Activated CD4-positive, alpha-beta memory T cell treated with anti-CD3 and anti-CD28 coated beads, Interleukin-2, amount 10 ng/mL, durations not matched to agents 7 days and 5 days (primary cell): ENCODE measurements around the gene DCHS1. TPM values are rescaled to one million over a fixed set of nuclear protein-coding genes. Genes with fewer than 3 reads are reported as not detected.
A peak's percentile ranks its signal among the peaks of the same experiment; 100 is the strongest.

Experiments used
- CTCF ChIA-PET: fragments of 350-600 bp; sonication (Branson Sonifier 250); formaldehyde crosslinking; loops from one replicate; lab custom pipeline; 2021; ENCODE audit warnings: antibody characterized with exemption, inconsistent platforms; lab: Charles Lee
- POLR2A ChIA-PET: fragments of 350-600 bp; sonication (Branson Sonifier 250); formaldehyde crosslinking; loops from one replicate; lab custom pipeline; 2021; ENCODE audit warnings: antibody characterized with exemption; lab: Charles Lee
- DNase-seq: peaks from one replicate; pipeline ENCODE4 v3.0.0-alpha.2; 2020
- H3K27ac Mint-ChIP-seq: one replicate; pipeline ENCODE4 v1.8.0; 2021; ENCODE audit warnings: mild to moderate bottlenecking, mixed read lengths
- H3K27me3 Mint-ChIP-seq: one replicate; pipeline ENCODE4 v1.8.0; 2021; ENCODE audit warnings: mixed read lengths
- H3K36me3 Mint-ChIP-seq: one replicate; pipeline ENCODE4 v1.8.0; 2021; ENCODE audit warnings: low read depth, mixed read lengths
- H3K4me1 Mint-ChIP-seq: one replicate; pipeline ENCODE4 v1.8.0; 2021; ENCODE audit warnings: mixed read lengths
- H3K4me3 Mint-ChIP-seq: one replicate; pipeline ENCODE4 v1.8.0; 2021; ENCODE audit warnings: mild to moderate bottlenecking, mixed read lengths
- H3K9me3 Mint-ChIP-seq: one replicate; pipeline ENCODE4 v1.8.0; 2021; ENCODE audit warnings: mixed read lengths
- total RNA-seq, 2 experiments: library from RNA; stranded (reverse); gene quantifications; one replicate each; pipeline ENCODE4 v1.2.3, GENCODE V29; 2021

DCHS1 gene
- total RNA-seq, 2 experiments from 2014 or later = 0.23 to 0.25 TPM

GRCh38 chr11:6603287-6604080 is 52.1 kb downstream of the DCHS1 start, which contains the start of the genes ILK and RRP8:
Gene ILK, plus strand, starts transcription at chr11:6603774. Its CDS starts 498 bp downstream, at chr11:6604272.
Gene RRP8, minus strand, starts transcription at chr11:6603616. Its CDS starts 114 bp downstream, at chr11:6603502.
- no peak within 1 kb of the TSS for H3K4me3 Mint-ChIP-seq

DNA sequence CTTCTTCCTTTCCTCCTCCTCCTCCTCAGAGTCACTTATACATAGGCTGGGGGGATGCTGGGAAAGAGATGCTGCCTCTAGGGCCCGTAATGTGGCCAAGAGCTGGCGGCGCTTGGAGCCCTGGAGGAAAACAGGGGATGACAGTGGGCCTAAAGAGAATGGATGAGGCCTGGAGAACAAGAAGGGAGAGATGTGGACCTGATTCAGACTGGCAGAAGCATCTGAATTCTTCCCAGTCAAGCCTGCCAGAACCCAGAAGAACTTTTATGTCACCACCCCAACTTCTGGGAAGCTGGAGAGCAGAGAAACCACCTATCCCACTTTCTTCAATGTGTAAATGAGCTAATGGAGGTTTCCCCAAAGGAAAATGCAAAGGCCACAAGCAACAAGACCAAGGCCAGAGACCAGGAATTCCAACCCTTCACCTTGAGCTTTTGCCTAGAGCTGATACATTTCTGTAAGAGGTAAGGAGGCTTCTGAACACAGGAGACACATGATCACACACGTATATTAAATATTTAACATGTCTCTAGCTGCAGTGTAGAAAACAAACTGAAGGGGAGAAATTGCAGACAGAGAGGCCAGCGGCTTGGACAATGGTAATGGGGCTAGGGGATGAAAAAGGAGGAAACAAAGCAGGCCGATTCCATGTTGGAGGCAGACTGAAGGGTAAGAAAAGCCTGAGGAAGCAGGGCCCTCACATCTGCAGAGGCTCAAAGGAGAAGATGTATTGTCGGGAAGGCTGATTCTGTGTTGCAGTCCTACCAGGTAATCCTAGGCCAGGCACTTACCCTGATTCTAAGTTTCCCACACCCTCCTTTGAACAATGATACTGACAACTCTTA is 53.3 kb downstream of the DCHS1 start:
- H3K27ac Mint-ChIP-seq = no peak overlapping the region
- H3K4me1 Mint-ChIP-seq = peaks cover 7% of the 10 kb centered on the region
- H3K4me3 Mint-ChIP-seq = no peak overlapping the region
- peaks cover 38% of the 10 kb centered on the region for H3K36me3 Mint-ChIP-seq
- ChIA-PET POLR2A (interaction anchor here (0.8 to 8.4 kb wide), 10 partner anchors 9 to 143 kb away, joined by 3 to 108 read pairs (median 4); partner anchors contain the start of genes ARFIP2, MRPL17, TAF10 and TIMM10B), CTCF (interaction anchor here (0.7 to 4.0 kb wide), 9 partner anchors 10 to 223 kb away, joined by 3 to 64 read pairs (median 5); partner anchors contain the start of genes ARFIP2, MRPL17, TAF10 and TIMM10B)
- H3K27me3 Mint-ChIP-seq = no peaks in the 10 kb centered on the region
- no peaks in the 10 kb centered on the region for H3K9me3 Mint-ChIP-seq
- DNase-seq = no peak

More at GRCh38 chr11:6603287-6604080, 52.1 kb downstream of the DCHS1 start, which contains the start of the genes ILK and RRP8:
- DNase-seq = peak; percentile 91
- Mint-ChIP-seq H3K27me3 (no peaks in the 10 kb centered on the region), H3K36me3 (peaks cover 41% of the 10 kb centered on the region), H3K9me3 (no peaks in the 10 kb centered on the region), H3K4me1 (peaks cover 13% of the 10 kb centered on the region), H3K27ac (no peak within 1 kb of the TSS)
- ChIA-PET CTCF (interaction anchor here (0.7 to 4.0 kb wide), 13 partner anchors 9 to 224 kb away, joined by 3 to 64 read pairs (median 6); partner anchors contain the start of genes ARFIP2, MRPL17, TAF10 and TIMM10B), POLR2A (interaction anchor here (0.5 to 8.4 kb wide), 17 partner anchors 9 to 213 kb away, joined by 3 to 108 read pairs (median 4); partner anchors contain the start of genes ARFIP2, MRPL17, SMPD1 and TAF10)

GRCh38 chr11:6601041-6601461 is 54.6 kb downstream of the DCHS1 start:
- ChIA-PET POLR2A (interaction anchor here (8.4 kb wide), 1 partner anchor 19 kb away, joined by 108 read pairs; the partner anchor contains the start of gene TPP1), CTCF (no interaction called here)
- peaks cover 41% of the 10 kb centered on the region for H3K36me3 Mint-ChIP-seq
- peaks cover 5% of the 10 kb centered on the region for H3K4me1 Mint-ChIP-seq
- no peak overlapping the region for H3K27ac Mint-ChIP-seq
- no peaks in the 10 kb centered on the region for H3K27me3 Mint-ChIP-seq
- DNase-seq = no peak
- H3K4me3 Mint-ChIP-seq = no peak overlapping the region
- H3K9me3 Mint-ChIP-seq = no peaks in the 10 kb centered on the region

GRCh38 chr11:6599881-6600390 is 55.7 kb downstream of the DCHS1 start:
- Mint-ChIP-seq H3K27ac (no peak overlapping the region), H3K4me1 (peaks cover 5% of the 10 kb centered on the region), H3K9me3 (no peaks in the 10 kb centered on the region), H3K27me3 (no peaks in the 10 kb centered on the region), H3K36me3 (peaks cover 44% of the 10 kb centered on the region), H3K4me3 (no peak overlapping the region)
- ChIA-PET CTCF (interaction anchor here (0.9 kb wide), 1 partner anchor 83 kb away, joined by 3 read pairs; the partner anchor contains the start of gene MRPL17), POLR2A (no interaction called here)
- no peak for DNase-seq

- DNase-seq = no peak
- H3K36me3 Mint-ChIP-seq = peaks cover 47% of the 10 kb centered on the region
- ChIA-PET CTCF (interaction anchor here (0.9 kb wide), 1 partner anchor 84 kb away, joined by 3 read pairs; the partner anchor contains the start of gene MRPL17), POLR2A (no interaction called here)
- no peaks in the 10 kb centered on the region for H3K9me3 Mint-ChIP-seq
- H3K4me1 Mint-ChIP-seq = peaks cover 8% of the 10 kb centered on the region
- H3K27me3 Mint-ChIP-seq = no peaks in the 10 kb centered on the region
- H3K27ac Mint-ChIP-seq = no peak overlapping the region
- H3K4me3 Mint-ChIP-seq = no peak overlapping the region
Measured at GRCh38 chr11:6599449-6599848, 56.2 kb downstream of the DCHS1 start.

DNA sequence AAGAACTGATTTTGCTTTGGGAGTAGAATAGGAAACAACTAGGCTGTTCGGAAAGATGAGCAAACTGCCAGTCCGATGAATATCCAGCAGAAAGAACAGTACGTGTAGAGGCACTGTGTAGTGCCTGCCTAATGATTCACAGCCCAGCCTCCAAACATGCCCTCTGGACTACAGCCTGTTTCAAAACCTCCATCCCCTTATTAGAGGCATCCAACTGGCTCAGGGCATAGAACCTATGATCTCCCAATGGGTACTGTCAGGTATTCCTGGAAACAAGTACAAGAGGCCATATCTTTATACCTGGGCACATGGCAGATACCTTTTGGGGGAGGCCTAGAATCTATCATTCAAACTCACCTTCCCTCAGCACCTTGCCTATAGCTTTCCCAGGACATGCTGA is 57.1 kb downstream of the DCHS1 start:
- no peaks in the 10 kb centered on the region for H3K27me3 Mint-ChIP-seq
- peaks cover 15% of the 10 kb centered on the region for H3K4me1 Mint-ChIP-seq
- H3K36me3 Mint-ChIP-seq = peaks cover 54% of the 10 kb centered on the region
- no peak overlapping the region for H3K27ac Mint-ChIP-seq
- ChIA-PET POLR2A (no interaction called here), CTCF (interaction anchor here (0.9 to 1.0 kb wide), 2 partner anchors 69 to 117 kb away, joined by 3 read pairs; partner anchors contain the start of genes ARFIP2 and TIMM10B)
- DNase-seq = no peak
- no peaks in the 10 kb centered on the region for H3K9me3 Mint-ChIP-seq
- no peak overlapping the region for H3K4me3 Mint-ChIP-seq

DNA sequence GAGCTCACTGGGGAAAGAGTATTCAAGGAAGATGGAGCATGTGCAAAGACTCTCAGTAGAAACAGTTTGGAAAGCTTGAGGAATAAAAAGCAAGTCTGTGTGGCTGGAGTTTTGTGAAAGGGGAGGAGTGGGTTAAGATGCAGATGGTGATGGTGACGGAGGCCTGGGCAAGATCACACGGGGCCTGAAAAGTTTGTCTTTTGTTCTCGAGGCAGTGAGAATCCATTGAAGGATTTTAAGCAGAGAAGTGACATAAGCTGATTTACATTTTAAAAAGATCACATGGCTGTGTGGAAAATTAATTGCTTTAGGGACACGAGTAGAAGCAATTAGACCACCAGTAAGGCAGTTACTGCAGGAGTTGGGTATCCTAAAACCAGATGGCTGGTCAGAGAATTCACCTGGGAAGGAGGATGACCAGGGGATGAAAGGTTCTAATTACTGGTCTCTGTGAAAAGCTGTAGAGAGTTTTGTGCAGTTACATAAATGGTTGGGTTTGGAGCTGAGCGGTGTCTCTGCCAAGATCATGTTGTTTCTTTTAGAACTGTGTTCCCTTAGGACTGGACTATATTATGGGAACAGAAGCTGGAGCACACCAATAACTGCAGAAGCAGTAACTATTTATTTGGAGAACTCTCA is 59.3 kb downstream of the DCHS1 start:
- Mint-ChIP-seq H3K4me1 (peaks cover 16% of the 10 kb centered on the region), H3K4me3 (no peak overlapping the region), H3K27me3 (no peaks in the 10 kb centered on the region), H3K27ac (no peak overlapping the region), H3K36me3 (peaks cover 60% of the 10 kb centered on the region), H3K9me3 (no peaks in the 10 kb centered on the region)
- POLR2A ChIA-PET = interaction anchor here (1.0 to 1.3 kb wide), 3 partner anchors 13 to 87 kb away, joined by 3 to 5 read pairs (median 3); partner anchors contain the start of genes MRPL17 and TPP1
- CTCF ChIA-PET = interaction anchor here (1.3 kb wide), 1 partner anchor 87 kb away, joined by 3 read pairs; the partner anchor contains the start of gene MRPL17
- no peak for DNase-seq

GRCh38 chr11:6594142-6594768 is 61.4 kb downstream of the DCHS1 start:
- peaks cover 54% of the 10 kb centered on the region for H3K36me3 Mint-ChIP-seq
- no peak for DNase-seq
- peaks cover 16% of the 10 kb centered on the region for H3K4me1 Mint-ChIP-seq
- H3K9me3 Mint-ChIP-seq = no peaks in the 10 kb centered on the region
- POLR2A ChIA-PET = interaction anchor here (0.9 to 2.1 kb wide), 4 partner anchors 10 to 89 kb away, joined by 3 to 6 read pairs (median 4); partner anchors contain the start of genes MRPL17 and TAF10
- no peaks in the 10 kb centered on the region for H3K27me3 Mint-ChIP-seq
- CTCF ChIA-PET = interaction anchor here (1.2 kb wide), 1 partner anchor 63 kb away, joined by 4 read pairs; no protein-coding TSS in a partner anchor
- no peak overlapping the region for H3K4me3 Mint-ChIP-seq
- H3K27ac Mint-ChIP-seq = no peak overlapping the region

DNA sequence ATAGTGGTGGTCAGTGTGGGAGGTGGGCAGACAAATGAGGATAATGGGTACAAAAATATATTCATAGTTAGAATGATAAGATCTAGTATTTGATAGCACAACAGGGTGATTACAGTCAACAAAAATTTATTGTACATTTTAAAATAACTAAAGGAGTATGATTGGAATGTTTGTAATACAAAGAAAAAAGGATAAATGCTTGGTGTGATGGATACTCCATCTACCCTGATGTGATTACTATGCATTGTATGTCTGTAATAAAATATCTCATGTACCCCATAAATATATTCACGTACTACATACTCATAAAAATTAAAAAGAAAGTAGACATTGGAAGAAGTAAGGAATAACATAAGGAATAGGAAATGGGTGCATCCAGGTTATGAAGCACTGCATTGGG is 67.6 kb downstream of the DCHS1 start:
- no peak for DNase-seq
- Mint-ChIP-seq H3K9me3 (peaks cover 19% of the 10 kb centered on the region), H3K4me3 (no peak overlapping the region), H3K27ac (no peak overlapping the region), H3K36me3 (peaks cover 26% of the 10 kb centered on the region), H3K27me3 (no peaks in the 10 kb centered on the region), H3K4me1 (no peaks in the 10 kb centered on the region)
- POLR2A ChIA-PET = no interaction called here
- CTCF ChIA-PET = interaction anchor here (1.6 kb wide), 1 partner anchor 16 kb away, joined by 4 read pairs; the partner anchor contains the start of genes ILK and RRP8

DNA sequence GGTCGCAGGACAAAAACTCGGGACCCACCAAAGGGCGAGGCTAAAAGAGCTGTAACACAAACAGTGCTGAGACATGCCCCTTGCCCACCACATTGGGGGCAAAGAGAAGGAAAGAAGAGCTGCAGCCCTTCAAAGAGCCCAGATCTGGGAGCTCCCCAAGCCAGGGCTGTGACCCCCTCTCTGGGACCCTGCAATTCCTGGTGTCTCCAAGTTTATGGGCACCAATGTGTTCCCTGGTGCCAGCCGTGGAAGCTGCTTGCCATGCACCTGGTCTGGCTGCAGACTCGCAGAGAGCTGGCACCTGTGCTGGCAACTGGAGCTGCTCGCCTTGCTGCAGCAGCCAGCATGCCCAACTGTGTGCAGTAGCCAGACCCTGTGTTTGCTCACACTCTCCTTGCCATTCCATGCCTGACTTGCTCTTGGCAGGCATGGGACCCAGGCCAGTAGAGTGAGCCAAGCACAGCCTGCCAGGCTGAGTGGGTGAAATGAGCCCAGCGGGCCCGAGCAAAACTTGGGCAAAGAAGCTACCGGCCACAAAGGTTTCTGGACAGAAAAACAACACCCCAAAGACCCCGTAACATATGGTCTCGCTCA is 68.2 kb downstream of the DCHS1 start:
- no peak overlapping the region for H3K27ac Mint-ChIP-seq
- CTCF ChIA-PET = interaction anchor here (1.0 to 1.6 kb wide), 2 partner anchors 9 to 16 kb away, joined by 3 to 4 read pairs; partner anchors contain the start of genes ILK and RRP8
- DNase-seq = no peak
- POLR2A ChIA-PET = no interaction called here
- H3K27me3 Mint-ChIP-seq = no peaks in the 10 kb centered on the region
- peaks cover 21% of the 10 kb centered on the region for H3K9me3 Mint-ChIP-seq
- peaks cover 29% of the 10 kb centered on the region for H3K36me3 Mint-ChIP-seq
- H3K4me3 Mint-ChIP-seq = no peak overlapping the region
- H3K4me1 Mint-ChIP-seq = no peaks in the 10 kb centered on the region
